Measurements from ENCODE around the gene AHI1. TPM values are rescaled to one million over a fixed set of nuclear protein-coding genes. Genes with fewer than 3 reads are reported as not detected.

Gene AHI1
- total RNA-seq, 1 experiment from 2014 or later, result 26.5 TPM

GRCh38 chr6:135402311-135402710 is 95.2 kb downstream of the AHI1 start:
- POLR2A ChIA-PET, result no interaction called here
- Mint-ChIP-seq H3K4me1 (ENCODE audit: insufficient read depth, unreplicated experiment) (no peaks in the 10 kb centered on the region), H3K36me3 (ENCODE audit: insufficient read depth, unreplicated experiment) (peaks cover 15% of the 10 kb centered on the region), H3K27ac (ENCODE audit: low read depth, unreplicated experiment) (no peak overlapping the region), H3K27me3 (ENCODE audit: insufficient read depth, unreplicated experiment) (no peaks in the 10 kb centered on the region), H3K4me3 (ENCODE audit: unreplicated experiment) (no peak overlapping the region), H3K9me3 (ENCODE audit: unreplicated experiment) (no peaks in the 10 kb centered on the region)
- intact Hi-C loops (cut with micrococcal nuclease), result no loop called here
- TF ChIP-seq, protein P1, sequence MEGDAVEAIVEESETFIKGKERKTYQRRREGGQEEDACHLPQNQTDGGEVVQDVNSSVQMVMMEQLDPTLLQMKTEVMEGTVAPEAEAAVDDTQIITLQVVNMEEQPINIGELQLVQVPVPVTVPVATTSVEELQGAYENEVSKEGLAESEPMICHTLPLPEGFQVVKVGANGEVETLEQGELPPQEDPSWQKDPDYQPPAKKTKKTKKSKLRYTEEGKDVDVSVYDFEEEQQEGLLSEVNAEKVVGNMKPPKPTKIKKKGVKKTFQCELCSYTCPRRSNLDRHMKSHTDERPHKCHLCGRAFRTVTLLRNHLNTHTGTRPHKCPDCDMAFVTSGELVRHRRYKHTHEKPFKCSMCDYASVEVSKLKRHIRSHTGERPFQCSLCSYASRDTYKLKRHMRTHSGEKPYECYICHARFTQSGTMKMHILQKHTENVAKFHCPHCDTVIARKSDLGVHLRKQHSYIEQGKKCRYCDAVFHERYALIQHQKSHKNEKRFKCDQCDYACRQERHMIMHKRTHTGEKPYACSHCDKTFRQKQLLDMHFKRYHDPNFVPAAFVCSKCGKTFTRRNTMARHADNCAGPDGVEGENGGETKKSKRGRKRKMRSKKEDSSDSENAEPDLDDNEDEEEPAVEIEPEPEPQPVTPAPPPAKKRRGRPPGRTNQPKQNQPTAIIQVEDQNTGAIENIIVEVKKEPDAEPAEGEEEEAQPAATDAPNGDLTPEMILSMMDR (IDR thresholded peaks at IDR 0.05; ENCODE audit: unreplicated experiment), result no peak
- DNase-seq (ENCODE audit: unreplicated experiment), result no peak
- no TSS peak for BruUV-seq (replicated peaks)
- CTCF ChIA-PET, result interaction anchor here (0.6 kb wide), 1 partner anchor 256 kb away, joined by 3 read pairs; no protein-coding TSS in a partner anchor

- H3K36me3 Mint-ChIP-seq (ENCODE audit: insufficient read depth, unreplicated experiment), result peaks cover 9% of the 10 kb centered on the region
- TF ChIP-seq, protein P1 (IDR thresholded peaks at IDR 0.05; ENCODE audit: unreplicated experiment), result no peak
- H3K4me1 Mint-ChIP-seq (ENCODE audit: insufficient read depth, unreplicated experiment), result no peaks in the 10 kb centered on the region
- H3K27me3 Mint-ChIP-seq (ENCODE audit: insufficient read depth, unreplicated experiment), result no peaks in the 10 kb centered on the region
- H3K27ac Mint-ChIP-seq (ENCODE audit: low read depth, unreplicated experiment), result no peak overlapping the region
- ChIA-PET CTCF (interaction anchor here (0.8 kb wide), 1 partner anchor 16 kb away, joined by 3 read pairs; no protein-coding TSS in a partner anchor), POLR2A (no interaction called here)
- no peak overlapping the region for H3K4me3 Mint-ChIP-seq (ENCODE audit: unreplicated experiment)
- H3K9me3 Mint-ChIP-seq (ENCODE audit: unreplicated experiment), result no peaks in the 10 kb centered on the region
- DNase-seq (ENCODE audit: unreplicated experiment), result no peak
- intact Hi-C loops (cut with micrococcal nuclease), result no loop called here
- BruUV-seq (replicated peaks), result no TSS peak
Observed at GRCh38 chr6:135397172-135397952, 100.2 kb downstream of the AHI1 start.

DNA sequence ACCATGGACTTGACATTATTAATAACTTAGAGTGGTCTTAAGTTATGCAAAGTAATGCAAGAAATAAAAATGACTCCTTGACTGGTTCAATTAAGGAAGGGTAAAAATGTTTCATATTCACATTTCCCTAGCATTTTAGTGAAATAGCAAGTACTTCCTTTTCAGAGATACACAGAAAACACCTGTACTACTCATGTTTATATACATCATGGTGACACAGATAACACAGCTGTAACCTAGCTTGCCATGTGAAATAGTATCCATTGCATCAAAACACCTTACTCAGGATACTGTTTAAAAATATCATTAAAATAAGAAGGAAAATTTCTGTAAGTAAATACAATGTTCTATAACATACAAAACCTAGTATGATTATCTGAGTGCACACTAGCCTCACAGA is 102.4 kb downstream of the AHI1 start:
- ChIA-PET CTCF (interaction anchor here (0.7 kb wide), 1 partner anchor 8 kb away, joined by 5 read pairs; no protein-coding TSS in a partner anchor), POLR2A (no interaction called here)
- TF ChIP-seq, protein P1 (IDR thresholded peaks at IDR 0.05; ENCODE audit: unreplicated experiment), result no peak
- intact Hi-C loops (cut with micrococcal nuclease), result no loop called here
- no peak overlapping the region for H3K27ac Mint-ChIP-seq (ENCODE audit: low read depth, unreplicated experiment)
- no peaks in the 10 kb centered on the region for H3K4me1 Mint-ChIP-seq (ENCODE audit: insufficient read depth, unreplicated experiment)
- H3K4me3 Mint-ChIP-seq (ENCODE audit: unreplicated experiment), result no peak overlapping the region
- no peaks in the 10 kb centered on the region for H3K9me3 Mint-ChIP-seq (ENCODE audit: unreplicated experiment)
- H3K36me3 Mint-ChIP-seq (ENCODE audit: insufficient read depth, unreplicated experiment), result no peaks in the 10 kb centered on the region
- H3K27me3 Mint-ChIP-seq (ENCODE audit: insufficient read depth, unreplicated experiment), result no peaks in the 10 kb centered on the region
- BruUV-seq (replicated peaks), result no TSS peak
- DNase-seq (ENCODE audit: unreplicated experiment), result no peak

DNA sequence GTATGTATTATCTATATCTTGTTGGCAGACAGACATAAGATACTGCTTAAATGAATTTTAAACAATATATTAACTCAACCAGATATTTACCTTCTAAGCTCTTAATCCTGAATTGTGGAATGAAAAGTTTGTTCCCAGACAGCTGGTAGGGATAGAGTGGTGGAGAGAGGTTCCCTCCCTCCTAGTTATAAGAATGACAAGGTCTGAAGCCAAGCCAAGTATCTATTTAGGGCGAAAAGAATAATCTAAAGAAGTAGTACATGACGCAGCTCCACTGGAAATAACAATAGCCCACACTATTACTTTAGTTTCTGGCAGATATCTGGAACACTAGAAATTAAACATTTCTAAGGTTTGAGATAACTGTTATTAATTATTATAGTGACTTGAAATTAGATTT is 104.3 kb downstream of the AHI1 start:
- H3K4me1 Mint-ChIP-seq (ENCODE audit: insufficient read depth, unreplicated experiment), result no peaks in the 10 kb centered on the region
- ChIA-PET CTCF (interaction anchor here (1.5 kb wide), 1 partner anchor 30 kb away, joined by 3 read pairs; no protein-coding TSS in a partner anchor), POLR2A (no interaction called here)
- intact Hi-C loops (cut with micrococcal nuclease), result no loop called here
- BruUV-seq (replicated peaks), result no TSS peak
- no peak overlapping the region for H3K4me3 Mint-ChIP-seq (ENCODE audit: unreplicated experiment)
- H3K27me3 Mint-ChIP-seq (ENCODE audit: insufficient read depth, unreplicated experiment), result no peaks in the 10 kb centered on the region
- TF ChIP-seq, protein P1 (IDR thresholded peaks at IDR 0.05; ENCODE audit: unreplicated experiment), result no peak
- no peak for DNase-seq (ENCODE audit: unreplicated experiment)
- no peak overlapping the region for H3K27ac Mint-ChIP-seq (ENCODE audit: low read depth, unreplicated experiment)
- H3K9me3 Mint-ChIP-seq (ENCODE audit: unreplicated experiment), result no peaks in the 10 kb centered on the region
- peaks cover under 1% of the 10 kb centered on the region for H3K36me3 Mint-ChIP-seq (ENCODE audit: insufficient read depth, unreplicated experiment)
